HCT116 (cell line): ENCODE measurements around the gene SHROOM3. TPM values are rescaled to one million over a fixed set of nuclear protein-coding genes. Genes with fewer than 3 reads are reported as not detected.

ENCODE experiments used
- ATAC-seq: fragments of 200-7000 bp; cut with Tn5 transposase; 2 replicates; pipeline ENCODE4 v1.9.1; 2020; ENCODE audit warnings: mild to moderate bottlenecking, moderate library complexity
- BruUV-seq: library from RNA; stranded (reverse); fragments of 400-500 nt; replicated peaks from 2 replicates; lab custom pipeline; 2021; lab: Mats Ljungman, UMichigan
- CTCF ChIA-PET: fragments of 300-600 bp; sonication (Branson Sonifier 250); formaldehyde crosslinking; loops from one replicate; lab custom pipeline; 2021; ENCODE audit warnings: antibody characterized with exemption; lab: Charles Lee
- POLR2A ChIA-PET: fragments of 300-600, 350-600 bp; sonication (Branson Sonifier 250); formaldehyde crosslinking; loops from one replicate; lab custom pipeline; 2021; ENCODE audit warnings: antibody characterized with exemption; lab: Charles Lee
- RAD21 ChIA-PET, 2 experiments: fragments of 300-600 bp; sonication (Branson Sonifier 250); formaldehyde crosslinking; loops; one replicate each; lab custom pipeline; 2023; ENCODE audit warnings: low total read pairs in 2 of 2; ENCODE audit not compliant: uncharacterized antibody in 2 of 2, unreplicated experiment in 2 of 2, low non-redundant PET in 1 of 2; lab: Charles Lee
- DNase-seq: peaks from one replicate; pipeline ENCODE4 v3.0.0-alpha.2; 2010; ENCODE audit warnings: low read depth, low spot score
- H2AFZ ChIP-seq: fragments of 200-600 bp; shearing (Covaris generic), sonication (generic); 2 replicates; pipeline ENCODE4 v1.6.1; 2017; ENCODE audit warnings: low read depth, mixed run types, mixed read lengths, antibody characterized with exemption, low read length; ENCODE audit not compliant: poor library complexity, severe bottlenecking
- H3K27ac ChIP-seq: 2 replicates; pipeline ENCODE4 v1.5.1; 2012; ENCODE audit warnings: low read depth, low read length
- H3K27me3 ChIP-seq: fragments of 200-600 bp; sonication (generic); 2 replicates; pipeline ENCODE4 v1.6.1; 2016; ENCODE audit warnings: mixed run types, low read length, mixed read lengths; ENCODE audit not compliant: insufficient read depth
- H3K36me3 ChIP-seq, 2 experiments: fragments of 200-500 bp in 1 of 2; fragments of 200-600 bp in 1 of 2; sonication (Bioruptor generic) in 1 of 2; sonication (generic) in 1 of 2; 2 replicates each; pipeline versions ENCODE4 v1.5.1 to v1.6.1; 2014 to 2016; ENCODE audit warnings: low read length in 2 of 2, inconsistent platforms in 1 of 2, mixed read lengths in 1 of 2, mixed run types in 1 of 2; ENCODE audit not compliant: insufficient read depth in 2 of 2, control insufficient read depth in 1 of 2
- H3K4me1 ChIP-seq, 2 experiments: fragments of 200-600 bp in 1 of 2; sonication (generic) in 1 of 2; 2 replicates each; pipeline versions ENCODE4 v1.5.1 to v1.6.1; 2012 to 2017; ENCODE audit warnings: low read length in 2 of 2, inconsistent platforms in 1 of 2, mild to moderate bottlenecking in 1 of 2, mixed read lengths in 1 of 2, mixed run types in 1 of 2, moderate library complexity in 1 of 2; ENCODE audit not compliant: insufficient read depth in 2 of 2, control insufficient read depth in 1 of 2
- H3K4me2 ChIP-seq: fragments of 200-600 bp; sonication (generic); 2 replicates; pipeline ENCODE4 v1.6.1; 2017; ENCODE audit warnings: mixed run types, low read length, mixed read lengths
- H3K4me3 ChIP-seq, 2 experiments: fragments of 200-600 bp in 1 of 2; sonication (generic) in 1 of 2; replicated peaks in 1 of 2; 2 replicates each; pipeline ENCODE4 v1.5.1; 2011 to 2016; ENCODE audit warnings: low read length in 2 of 2, control low read depth in 1 of 2, low read depth in 1 of 2, mild to moderate bottlenecking in 1 of 2, mixed read lengths in 1 of 2, mixed run types in 1 of 2
- H3K79me2 ChIP-seq: fragments of 200-600 bp; sonication (generic); 2 replicates; pipeline ENCODE4 v1.6.1; 2017; ENCODE audit warnings: mild to moderate bottlenecking, mixed run types, low read length, moderate library complexity, mixed read lengths; ENCODE audit not compliant: insufficient read depth
- H3K9ac ChIP-seq: fragments of 200-600 bp; sonication (generic); 2 replicates; pipeline ENCODE4 v1.6.1; 2016; ENCODE audit warnings: low read length, mixed read lengths
- H3K9me2 ChIP-seq: fragments of 200-600 bp; sonication (generic), shearing (Covaris generic); 2 replicates; pipeline ENCODE4 v1.6.1; 2017; ENCODE audit warnings: mixed run types, mild to moderate bottlenecking, moderate library complexity; ENCODE audit not compliant: insufficient read depth
- H3K9me3 ChIP-seq, 2 experiments: fragments of 200-500 bp in 1 of 2; fragments of 200-600 bp in 1 of 2; sonication (Bioruptor generic) in 1 of 2; sonication (generic) in 1 of 2; 2 replicates each; pipeline ENCODE4 v1.6.1; 2014 to 2017; ENCODE audit warnings: low read length in 2 of 2, mixed read lengths in 2 of 2, inconsistent platforms in 1 of 2, low read depth in 1 of 2, mild to moderate bottlenecking in 1 of 2, mixed run types in 1 of 2, moderate library complexity in 1 of 2; ENCODE audit not compliant: control insufficient read depth in 1 of 2, insufficient read depth in 1 of 2
- H4K20me1 ChIP-seq: fragments of 200-600 bp; sonication (generic), shearing (Covaris generic); 2 replicates; pipeline ENCODE4 v1.6.1; 2017; ENCODE audit warnings: mixed run types, mild to moderate bottlenecking, moderate library complexity; ENCODE audit not compliant: insufficient read depth
- CEBPB ChIP-seq: IDR thresholded peaks from 2 replicates; pipeline ENCODE4 v1.6.1; 2012; ENCODE audit warnings: low read depth
- EGR1 ChIP-seq: IDR thresholded peaks from 2 replicates; pipeline ENCODE4 v1.6.1; 2012; ENCODE audit warnings: low read depth
- FOSL1 ChIP-seq: IDR thresholded peaks from 2 replicates; pipeline ENCODE4 v1.6.1; 2012; ENCODE audit warnings: low read depth
- RAD21 ChIP-seq: IDR thresholded peaks from 2 replicates; pipeline ENCODE4 v1.6.1; 2012; ENCODE audit warnings: low read depth, mild to moderate bottlenecking
- SRF ChIP-seq: IDR thresholded peaks from 2 replicates; pipeline ENCODE4 v1.6.1; 2012; ENCODE audit warnings: low read depth
- intact Hi-C: fragments of 100-400 bp; cut with micrococcal nuclease; formaldehyde crosslinking; loops from 2 replicates; pipeline ENCODE4 v1.10.0; 2022
- total RNA-seq: library from RNA; stranded (reverse); gene quantifications from one replicate; pipeline ENCODE4 v1.2.1, GENCODE V29; 2021; ENCODE audit not compliant: unreplicated experiment

Gene SHROOM3
- total RNA-seq, 1 experiment from 2014 or later, result 22.5 TPM

DNA sequence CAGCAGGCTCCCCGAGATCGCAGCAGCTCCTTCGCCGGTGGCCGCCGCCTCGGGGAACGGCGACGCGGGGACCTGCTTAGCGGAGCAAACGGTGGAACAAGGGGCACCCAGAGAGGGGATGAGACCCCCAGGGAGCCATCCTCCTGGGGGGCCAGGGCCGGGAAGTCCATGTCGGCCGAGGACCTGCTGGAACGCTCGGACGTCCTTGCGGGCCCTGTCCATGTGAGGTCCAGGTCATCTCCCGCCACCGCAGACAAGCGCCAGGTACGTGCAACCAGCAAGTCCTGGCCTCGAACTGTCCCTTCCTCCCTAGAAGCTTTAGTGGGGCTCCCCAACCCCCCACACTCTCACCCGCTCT lies 306.6 kb downstream of the SHROOM3 start:
- intact Hi-C loops, result no loop called here
- CTCF ChIA-PET, result interaction anchor here (0.9 kb wide), 1 partner anchor 16 kb away, joined by 3 read pairs; no protein-coding TSS in a partner anchor

DNA sequence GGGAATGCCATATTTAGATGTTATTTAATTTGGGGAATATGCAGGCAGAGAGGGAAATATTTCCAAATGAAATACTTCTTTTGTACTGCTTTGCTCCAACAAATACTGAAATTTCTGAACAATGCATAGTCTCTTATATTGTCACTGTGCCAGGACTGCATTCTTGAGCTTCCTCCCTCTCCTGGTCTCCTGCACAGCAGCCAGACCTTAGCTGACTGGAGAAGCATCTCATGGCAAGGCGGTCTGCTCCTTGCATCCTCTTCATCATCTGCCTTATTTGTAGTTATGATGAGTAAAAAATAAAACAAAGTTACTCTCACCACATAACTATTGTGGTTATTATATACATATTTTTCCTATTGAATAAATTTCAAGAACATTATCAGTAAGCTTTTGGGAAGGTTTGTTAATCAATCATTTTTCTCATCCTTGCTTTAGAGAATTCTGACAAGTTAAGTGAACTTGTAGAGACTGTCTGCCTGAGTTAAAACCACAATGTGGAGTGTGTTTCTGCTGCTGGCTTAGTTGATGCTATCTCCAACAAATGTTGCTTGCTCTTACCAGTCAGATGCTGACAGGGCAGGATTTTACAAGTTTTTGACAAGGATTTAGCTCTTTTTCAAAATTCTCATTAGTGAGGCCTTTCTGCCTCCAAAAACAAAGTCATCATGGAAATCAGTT lies 309.4 kb downstream of the SHROOM3 start:
- CTCF ChIA-PET, result no interaction called here
- DNase-seq (no peak), ATAC-seq (no peak)
- no peak overlapping the region for H3K27ac ChIP-seq
- no peaks in the 10 kb centered on the region for H3K9me3 ChIP-seq
- POLR2A ChIA-PET, result no interaction called here
- no TSS peak for BruUV-seq
- peaks cover 0 to 4% of the 10 kb centered on the region in 2 experiments; a peak in 1 of 4 replicates for H3K36me3 ChIP-seq
- no peaks in the 10 kb centered on the region for H3K27me3 ChIP-seq
- no peaks in the 10 kb centered on the region for H4K20me1 ChIP-seq
- TF ChIP-seq FOSL1 (no peak), SRF (no peak), EGR1 (no peak)
- RAD21 ChIA-PET, result no interaction called here
- no peak overlapping the region for H3K4me2 ChIP-seq
- H3K4me1 ChIP-seq, result peaks cover 0 to 10% of the 10 kb centered on the region in 2 experiments; a peak in 1 of 4 replicates
- H3K9ac ChIP-seq, result no peak overlapping the region
- H3K79me2 ChIP-seq, result no peaks in the 10 kb centered on the region; the same call in 1 of the 2 replicates
- no peak overlapping the region for H3K4me3 ChIP-seq
- H2AFZ ChIP-seq, result no peak overlapping the region
- intact Hi-C loops, result no loop called here
- no peaks in the 10 kb centered on the region for H3K9me2 ChIP-seq

More for the DNA sequence above, 306.6 kb downstream of the SHROOM3 start:
- Histone ChIP-seq H3K9me3 (no peaks in the 10 kb centered on the region), H3K27me3 (no peaks in the 10 kb centered on the region), H3K36me3 (peaks cover 3 to 8% of the 10 kb centered on the region in 2 experiments; a peak in 1 of 4 replicates), H3K9ac (no peak overlapping the region), H3K4me3 (no peak overlapping the region), H3K79me2 (no peaks in the 10 kb centered on the region), H3K4me2 (no peak overlapping the region), H3K4me1 (peaks cover 0 to 7% of the 10 kb centered on the region in 2 experiments; a peak in 3 of 4 replicates), H4K20me1 (no peaks in the 10 kb centered on the region), H3K27ac (no peak overlapping the region), H2AFZ (no peak overlapping the region), H3K9me2 (no peaks in the 10 kb centered on the region)
- POLR2A ChIA-PET, result no interaction called here
- ATAC-seq (no peak), DNase-seq (no peak)
- RAD21 ChIA-PET, result no interaction called here
- BruUV-seq, result no TSS peak
- no peak for TF ChIP-seq CEBPB
- TF ChIP-seq RAD21, result no peak
- no peak for TF ChIP-seq FOSL1
